DND-41 (cell line): Measurements from ENCODE around the gene RANBP2.
"Not testable (repeated sequence)": the region's sequence is repeated elsewhere in the genome, so short reads cannot be mapped to it uniquely, and the experiment has no call there.

Experiments used
- ATAC-seq: fragments of 200-7000 bp; cut with Tn5 transposase; 3 replicates; pipeline ENCODE4 v1.9.1; 2021; ENCODE audit warnings: low read depth; ENCODE audit not compliant: insufficient read depth
- DNase-seq: peaks from one replicate; pipeline ENCODE4 v3.0.0-alpha.2; 2020
- H2AFZ ChIP-seq: 2 replicates; pipeline ENCODE4 v1.6.0; 2012; ENCODE audit warnings: low read depth, low read length
- H3K27ac ChIP-seq: 2 replicates; pipeline ENCODE4 v1.5.1; 2012; ENCODE audit warnings: low read length, inconsistent platforms
- H3K27me3 ChIP-seq: fragments of 200-600 bp; sonication (generic); 2 replicates; pipeline ENCODE4 v1.6.0; 2012; ENCODE audit warnings: low read length, mild to moderate bottlenecking, inconsistent platforms; ENCODE audit not compliant: insufficient read depth, poor library complexity
- H3K36me3 ChIP-seq: 2 replicates; pipeline ENCODE4 v1.5.1; 2012; ENCODE audit warnings: low read length, inconsistent platforms; ENCODE audit not compliant: insufficient read depth
- H3K4me1 ChIP-seq: 2 replicates; pipeline ENCODE4 v1.5.1; 2012; ENCODE audit warnings: mild to moderate bottlenecking, low read length; ENCODE audit not compliant: insufficient read depth
- H3K4me2 ChIP-seq: 2 replicates; pipeline ENCODE4 v1.6.0; 2012; ENCODE audit warnings: mild to moderate bottlenecking, moderate library complexity, low read length, inconsistent platforms; ENCODE audit not compliant: insufficient read depth
- H3K4me3 ChIP-seq, 2 experiments: fragments of 200-600 bp in 1 of 2; shearing (Covaris generic) in 1 of 2; 2 replicates each; pipeline ENCODE4 v1.5.1; 2012 to 2016; ENCODE audit warnings: inconsistent platforms in 2 of 2, low read length in 2 of 2, mild to moderate bottlenecking in 2 of 2, low read depth in 1 of 2, moderate library complexity in 1 of 2
- H3K79me2 ChIP-seq: 2 replicates; pipeline ENCODE4 v1.6.0; 2012; ENCODE audit warnings: low read length, inconsistent platforms; ENCODE audit not compliant: insufficient read depth
- H3K9ac ChIP-seq: 2 replicates; pipeline ENCODE4 v1.6.0; 2012; ENCODE audit warnings: low read depth, mild to moderate bottlenecking, inconsistent platforms, low read length, moderate library complexity
- H3K9me3 ChIP-seq: 2 replicates; pipeline ENCODE4 v1.5.1; 2012; ENCODE audit warnings: low read length, moderate library complexity, mild to moderate bottlenecking, inconsistent platforms; ENCODE audit not compliant: insufficient read depth, severe bottlenecking
- H4K20me1 ChIP-seq: 2 replicates; pipeline ENCODE4 v1.6.0; 2012; ENCODE audit warnings: low read length; ENCODE audit not compliant: insufficient read depth
- EZH2 ChIP-seq: IDR thresholded peaks from 3 replicates; pipeline ENCODE4 v1.6.1; 2012; ENCODE audit warnings: borderline replicate concordance, low read depth, mild to moderate bottlenecking, moderate library complexity, low read length, inconsistent platforms; ENCODE audit not compliant: severe bottlenecking
- TF ChIP-seq, protein P1 (sequence below): IDR thresholded peaks from 2 replicates; pipeline ENCODE4 v1.5.1; 2012; ENCODE audit warnings: borderline replicate concordance, low read length, moderate library complexity, mild to moderate bottlenecking; ENCODE audit not compliant: poor library complexity, severe bottlenecking; ENCODE audit errors: extremely low read depth

Gene RANBP2

DNA sequence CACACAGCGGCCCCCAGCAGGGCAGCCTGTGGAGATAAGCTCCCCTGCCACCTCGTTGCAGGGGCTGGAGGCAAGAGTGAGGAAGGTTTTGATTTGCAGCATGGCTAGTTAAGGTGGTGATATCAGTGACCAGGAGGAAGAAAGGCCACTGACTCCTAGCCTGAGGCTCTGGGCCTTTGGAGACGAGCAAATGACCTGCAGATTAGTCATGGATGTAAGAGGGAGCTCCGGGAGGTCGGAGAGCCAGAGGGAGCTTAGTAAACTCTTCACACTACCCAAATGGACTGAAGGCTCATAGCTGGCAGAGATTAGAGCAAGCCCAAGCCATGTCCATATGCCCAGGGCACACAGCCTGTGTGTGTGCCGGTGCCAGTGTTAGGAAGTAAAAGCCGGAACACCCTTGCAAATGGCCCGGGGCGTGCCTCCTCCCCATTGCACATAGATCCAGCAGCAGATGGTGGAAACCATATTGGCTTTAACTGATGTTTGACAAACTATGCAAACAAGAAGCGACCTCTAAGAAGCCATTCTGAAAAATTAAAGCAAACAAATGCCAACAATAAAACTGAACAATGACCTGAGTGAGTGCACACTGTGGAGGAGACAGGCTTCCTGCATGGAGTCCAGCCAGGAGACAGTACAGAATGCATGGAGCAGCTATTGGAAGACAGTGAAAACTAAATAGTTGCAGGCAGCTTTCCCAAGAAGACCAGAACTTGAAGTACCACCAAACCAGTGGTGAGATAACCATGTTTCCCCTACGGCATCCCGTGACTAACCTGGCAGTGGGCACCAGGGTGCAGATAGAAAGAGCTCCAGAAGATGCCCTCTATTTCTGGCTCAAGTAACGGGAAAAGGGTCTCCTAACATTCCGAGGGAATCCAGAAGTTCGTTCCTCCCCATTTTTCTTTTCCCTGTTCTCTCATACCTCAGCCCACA lies 30.2 kb upstream of the RANBP2 start:
- H3K79me2 ChIP-seq, H3K27me3 ChIP-seq, H4K20me1 ChIP-seq, H3K4me3 ChIP-seq, DNase-seq, H3K36me3 ChIP-seq, H3K4me1 ChIP-seq, ATAC-seq, H2AFZ ChIP-seq, H3K9ac ChIP-seq, H3K9me3 ChIP-seq, H3K4me2 ChIP-seq, H3K27ac ChIP-seq: not testable (repeated sequence)

DNA sequence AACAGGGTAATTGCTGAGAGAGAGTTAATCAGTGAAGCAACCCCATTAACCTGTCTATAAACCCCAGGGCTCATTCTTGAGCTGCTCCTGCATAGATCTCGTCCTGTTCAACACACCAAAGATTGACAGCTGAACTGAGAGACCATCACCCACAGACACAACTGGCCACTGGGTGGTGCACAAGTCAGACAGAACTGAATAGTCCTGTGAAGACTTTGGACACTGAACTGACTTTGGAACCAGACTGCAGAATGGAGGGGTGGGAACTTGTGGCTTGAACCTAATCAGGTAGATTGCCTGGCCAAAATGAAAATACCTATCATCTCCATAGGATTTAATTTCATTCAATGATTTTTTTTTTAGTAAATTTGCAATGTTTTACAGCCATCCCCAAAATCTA lies 29.3 kb upstream of the RANBP2 start:
- H3K4me3 ChIP-seq, H3K4me2 ChIP-seq, H3K4me1 ChIP-seq, H3K36me3 ChIP-seq, H2AFZ ChIP-seq, H3K79me2 ChIP-seq, H3K9me3 ChIP-seq, H3K27ac ChIP-seq, H4K20me1 ChIP-seq, H3K27me3 ChIP-seq, H3K9ac ChIP-seq: not testable (repeated sequence)
- ATAC-seq, result peak; percentile 91
- peak; percentile 20 for DNase-seq

DNA sequence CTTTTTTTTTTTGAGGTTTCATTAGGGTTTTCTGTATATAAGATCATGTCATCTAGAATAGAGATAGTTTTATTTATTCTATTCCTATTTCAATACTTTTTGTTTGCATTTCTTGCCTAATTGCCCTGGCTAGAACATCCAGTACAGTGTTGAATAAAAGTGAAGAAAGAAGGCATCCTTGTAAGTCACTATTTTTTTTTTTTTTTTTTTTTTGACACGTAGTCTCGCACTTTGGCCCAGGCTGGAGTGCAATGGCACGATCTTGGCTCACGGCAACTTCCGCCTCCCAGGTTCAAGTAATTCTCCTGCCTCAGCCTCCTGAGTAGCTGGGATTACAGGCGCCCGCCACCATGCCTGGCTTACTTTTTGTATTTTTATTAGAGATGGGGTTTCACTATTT lies 27.8 kb upstream of the RANBP2 start:
- Histone ChIP-seq H3K79me2 (no peaks in the 10 kb centered on the region), H3K4me1 (no peaks in the 10 kb centered on the region), H3K9me3 (no peaks in the 10 kb centered on the region), H3K27ac (no peak overlapping the region), H3K36me3 (no peaks in the 10 kb centered on the region), H3K27me3 (no peaks in the 10 kb centered on the region), H3K4me2 (no peak overlapping the region), H4K20me1 (no peaks in the 10 kb centered on the region), H3K9ac (no peak overlapping the region), H2AFZ (no peak overlapping the region), H3K4me3 (no peak overlapping the region)
- no peak for ATAC-seq
- DNase-seq, result no peak
- no peak for TF ChIP-seq EZH2
- TF ChIP-seq, protein P1, sequence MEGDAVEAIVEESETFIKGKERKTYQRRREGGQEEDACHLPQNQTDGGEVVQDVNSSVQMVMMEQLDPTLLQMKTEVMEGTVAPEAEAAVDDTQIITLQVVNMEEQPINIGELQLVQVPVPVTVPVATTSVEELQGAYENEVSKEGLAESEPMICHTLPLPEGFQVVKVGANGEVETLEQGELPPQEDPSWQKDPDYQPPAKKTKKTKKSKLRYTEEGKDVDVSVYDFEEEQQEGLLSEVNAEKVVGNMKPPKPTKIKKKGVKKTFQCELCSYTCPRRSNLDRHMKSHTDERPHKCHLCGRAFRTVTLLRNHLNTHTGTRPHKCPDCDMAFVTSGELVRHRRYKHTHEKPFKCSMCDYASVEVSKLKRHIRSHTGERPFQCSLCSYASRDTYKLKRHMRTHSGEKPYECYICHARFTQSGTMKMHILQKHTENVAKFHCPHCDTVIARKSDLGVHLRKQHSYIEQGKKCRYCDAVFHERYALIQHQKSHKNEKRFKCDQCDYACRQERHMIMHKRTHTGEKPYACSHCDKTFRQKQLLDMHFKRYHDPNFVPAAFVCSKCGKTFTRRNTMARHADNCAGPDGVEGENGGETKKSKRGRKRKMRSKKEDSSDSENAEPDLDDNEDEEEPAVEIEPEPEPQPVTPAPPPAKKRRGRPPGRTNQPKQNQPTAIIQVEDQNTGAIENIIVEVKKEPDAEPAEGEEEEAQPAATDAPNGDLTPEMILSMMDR, result no peak

DNA sequence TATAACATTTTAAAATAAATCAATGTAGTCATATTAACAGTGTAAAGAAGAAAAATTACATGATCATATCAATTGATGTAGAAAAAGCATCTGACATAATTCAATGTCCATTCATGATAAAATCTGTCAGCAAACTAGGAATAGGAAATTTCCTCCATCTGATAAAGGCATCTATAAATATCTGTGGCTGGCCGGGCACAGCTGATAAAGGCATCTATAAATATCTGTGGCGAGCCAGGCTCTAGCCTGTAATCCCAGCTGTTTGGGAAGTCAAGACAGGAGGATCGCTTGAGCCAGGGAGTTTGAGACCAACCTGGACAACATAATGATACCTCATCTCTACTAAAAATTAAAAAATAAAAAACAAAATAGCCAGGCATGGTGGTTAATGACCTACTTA lies 18.1 kb upstream of the RANBP2 start:
- Histone ChIP-seq H3K79me2 (no peaks in the 10 kb centered on the region), H3K4me2 (no peak overlapping the region), H3K9me3 (no peaks in the 10 kb centered on the region), H3K36me3 (no peaks in the 10 kb centered on the region), H4K20me1 (no peaks in the 10 kb centered on the region), H3K27me3 (no peaks in the 10 kb centered on the region), H2AFZ (no peak overlapping the region), H3K4me3 (no peak overlapping the region), H3K27ac (no peak overlapping the region), H3K9ac (no peak overlapping the region), H3K4me1 (peaks cover 13% of the 10 kb centered on the region)
- no peak for ATAC-seq
- TF ChIP-seq EZH2, result no peak
- TF ChIP-seq, protein P1, result no peak
- no peak for DNase-seq
